ENCODE data around the gene NATD1. TPM values are rescaled to one million over a fixed set of nuclear protein-coding genes. Genes with fewer than 3 reads are reported as not detected.

NATD1 gene
- total and polyA plus RNA-seq, 8 donors: 7.0 to 16.9 (median 9.4) TPM

DNA sequence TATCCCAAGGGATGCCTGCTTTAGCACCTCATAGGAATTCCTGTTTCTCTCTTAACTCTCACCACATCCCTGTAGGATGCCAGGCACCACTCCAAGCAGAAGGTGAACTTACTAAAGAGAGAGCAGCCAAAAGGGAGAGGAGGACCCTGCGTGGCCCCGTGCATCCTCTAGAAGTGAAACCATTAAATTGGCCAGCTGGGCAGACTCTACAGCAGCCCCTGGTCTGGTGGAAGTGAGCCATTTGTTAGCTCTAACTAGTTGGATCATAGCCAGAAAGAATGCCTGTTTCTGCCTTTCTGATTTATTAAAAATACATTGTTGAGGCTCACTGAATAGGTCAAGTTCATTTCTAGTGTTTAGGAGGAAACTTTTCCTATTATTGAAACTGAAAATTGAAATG, 61.5 kb downstream of the NATD1 start:
- Histone ChIP-seq H3K27ac (no peak overlapping the region), H3K4me1 (peaks cover 5 to 9% of the 10 kb centered on the region in 2 donors), H3K27me3 (no peaks in the 10 kb centered on the region), H3K36me3 (peaks cover 0 to 68% of the 10 kb centered on the region in 2 donors), H3K9me3 (no peaks in the 10 kb centered on the region), H3K4me3 (no peak overlapping the region)
- ATAC-seq (no peak), DNase-seq (no peak)
- TF ChIP-seq, protein P1, sequence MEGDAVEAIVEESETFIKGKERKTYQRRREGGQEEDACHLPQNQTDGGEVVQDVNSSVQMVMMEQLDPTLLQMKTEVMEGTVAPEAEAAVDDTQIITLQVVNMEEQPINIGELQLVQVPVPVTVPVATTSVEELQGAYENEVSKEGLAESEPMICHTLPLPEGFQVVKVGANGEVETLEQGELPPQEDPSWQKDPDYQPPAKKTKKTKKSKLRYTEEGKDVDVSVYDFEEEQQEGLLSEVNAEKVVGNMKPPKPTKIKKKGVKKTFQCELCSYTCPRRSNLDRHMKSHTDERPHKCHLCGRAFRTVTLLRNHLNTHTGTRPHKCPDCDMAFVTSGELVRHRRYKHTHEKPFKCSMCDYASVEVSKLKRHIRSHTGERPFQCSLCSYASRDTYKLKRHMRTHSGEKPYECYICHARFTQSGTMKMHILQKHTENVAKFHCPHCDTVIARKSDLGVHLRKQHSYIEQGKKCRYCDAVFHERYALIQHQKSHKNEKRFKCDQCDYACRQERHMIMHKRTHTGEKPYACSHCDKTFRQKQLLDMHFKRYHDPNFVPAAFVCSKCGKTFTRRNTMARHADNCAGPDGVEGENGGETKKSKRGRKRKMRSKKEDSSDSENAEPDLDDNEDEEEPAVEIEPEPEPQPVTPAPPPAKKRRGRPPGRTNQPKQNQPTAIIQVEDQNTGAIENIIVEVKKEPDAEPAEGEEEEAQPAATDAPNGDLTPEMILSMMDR (IDR thresholded peaks at IDR 0.05): no peak
- intact Hi-C loops (cut with DNase I): no loop called here

DNA sequence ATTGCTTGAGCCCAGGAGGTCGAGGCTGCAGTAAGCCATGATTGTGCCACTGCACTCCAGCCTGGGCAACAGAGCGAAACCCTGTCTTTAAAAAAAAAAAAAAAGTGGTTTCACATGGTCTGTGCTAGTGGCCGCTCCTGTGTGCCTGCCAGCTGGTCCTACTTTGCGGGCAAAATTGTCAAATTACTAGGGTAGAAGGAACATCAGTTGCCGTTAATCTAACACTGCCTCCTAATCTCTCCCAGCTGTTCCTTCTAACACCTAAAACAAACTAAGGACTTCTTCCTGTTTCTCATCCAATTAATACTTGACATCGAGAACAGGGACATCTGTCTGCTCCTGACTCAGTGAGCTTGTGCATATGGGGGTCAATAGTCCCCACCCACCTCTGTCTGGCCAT, 63.1 kb downstream of the NATD1 start:
- Histone ChIP-seq H3K4me3 (no peak overlapping the region), H3K27ac (no peak overlapping the region), H3K36me3 (peaks cover 0 to 67% of the 10 kb centered on the region in 2 donors), H3K4me1 (peaks cover 5 to 22% of the 10 kb centered on the region in 2 donors), H3K9me3 (no peaks in the 10 kb centered on the region), H3K27me3 (no peaks in the 10 kb centered on the region)
- ATAC-seq (no peak), DNase-seq (no peak)
- TF ChIP-seq, protein P1 (IDR thresholded peaks at IDR 0.05): no peak
- intact Hi-C loops (cut with DNase I): no loop called here

DNA sequence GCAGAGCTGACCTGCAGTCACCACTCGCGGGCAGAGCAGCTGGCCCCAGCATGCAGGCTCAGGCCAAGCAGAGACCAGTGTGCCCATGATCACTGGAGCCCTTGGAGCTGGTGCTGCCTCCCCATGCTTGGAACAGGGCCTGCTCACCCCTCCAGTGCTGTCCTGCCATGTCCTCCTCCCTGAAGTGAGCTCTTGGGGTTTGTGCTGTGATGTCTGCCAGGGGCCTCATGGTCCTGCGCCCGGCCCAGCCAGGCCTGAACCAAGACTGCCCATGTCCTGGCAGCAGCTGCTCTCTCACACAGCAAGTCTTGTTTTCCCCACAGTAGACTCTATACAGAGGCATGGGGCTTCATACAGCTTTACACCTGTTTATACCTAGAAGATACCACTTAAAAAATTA, 63.8 kb downstream of the NATD1 start:
- Histone ChIP-seq H3K4me3 (no peak overlapping the region), H3K9me3 (no peaks in the 10 kb centered on the region), H3K27me3 (no peaks in the 10 kb centered on the region), H3K4me1 (peaks cover 4 to 22% of the 10 kb centered on the region in 2 donors), H3K36me3 (peaks cover 0 to 72% of the 10 kb centered on the region in 2 donors), H3K27ac (no peak overlapping the region)
- no peak for ATAC-seq
- no peak for DNase-seq
- TF ChIP-seq, protein P1 (IDR thresholded peaks at IDR 0.05): no peak
- intact Hi-C loops (cut with DNase I): no loop called here

Other genes with a start within 250 kb of the NATD1 start
- gene USP22, start 210.4 kb downstream of the NATD1 start, total RNA-seq: 100 to 1,000 TPM; 157 to 187 TPM
- gene USP22, start 210.4 kb downstream of the NATD1 start, polyA plus RNA-seq (ENCODE audit: insufficient read length in 6 of 6): 100 to 1,000 TPM; 173 to 229 (median 212) TPM
- gene DHRS7B, start 126.4 kb downstream of the NATD1 start, total RNA-seq: 10 to 100 TPM; 25.8 to 29.1 TPM
- gene DHRS7B, start 126.4 kb downstream of the NATD1 start, polyA plus RNA-seq (ENCODE audit: insufficient read length in 6 of 6): 10 to 100 TPM; 22.5 to 26.8 (median 24.5) TPM
- 10 to 100 TPM; 24.4 to 25.1 TPM for gene TMEM11, start 39.2 kb downstream of the NATD1 start, total RNA-seq
- gene TMEM11, start 39.2 kb downstream of the NATD1 start, polyA plus RNA-seq (ENCODE audit: insufficient read length in 6 of 6): 10 to 100 TPM; 17.1 to 20.3 (median 18.4) TPM
- 100 to 1,000 TPM in 1 of 2 donors, 10 to 100 TPM in 1; 62.5 to 101 TPM for gene MAP2K3, start 31.3 kb upstream of the NATD1 start, total RNA-seq
- gene MAP2K3, start 31.3 kb upstream of the NATD1 start, polyA plus RNA-seq (ENCODE audit: insufficient read length in 6 of 6): 10 to 100 TPM; 23.3 to 30.6 (median 26.5) TPM
- 1 to 10 TPM; 3.0 to 4.0 TPM for gene KCNJ12, start 122.9 kb upstream of the NATD1 start, total RNA-seq
- 1 to 10 TPM; 3.1 to 5.7 (median 4.0) TPM for gene KCNJ12, start 122.9 kb upstream of the NATD1 start, polyA plus RNA-seq (ENCODE audit: insufficient read length in 6 of 6)

All from left lung (tissue), 10 donors.